ENCODE measurements around the gene TTN. TPM values are rescaled to one million over a fixed set of nuclear protein-coding genes. Genes with fewer than 3 reads are reported as not detected.

TTN gene
- total and polyA plus RNA-seq, 2 of the 8 experiments (the other 6 are each of a cell fraction or from before 2014, with no cell fraction given) = 0.30 to 9.7 TPM

DNA sequence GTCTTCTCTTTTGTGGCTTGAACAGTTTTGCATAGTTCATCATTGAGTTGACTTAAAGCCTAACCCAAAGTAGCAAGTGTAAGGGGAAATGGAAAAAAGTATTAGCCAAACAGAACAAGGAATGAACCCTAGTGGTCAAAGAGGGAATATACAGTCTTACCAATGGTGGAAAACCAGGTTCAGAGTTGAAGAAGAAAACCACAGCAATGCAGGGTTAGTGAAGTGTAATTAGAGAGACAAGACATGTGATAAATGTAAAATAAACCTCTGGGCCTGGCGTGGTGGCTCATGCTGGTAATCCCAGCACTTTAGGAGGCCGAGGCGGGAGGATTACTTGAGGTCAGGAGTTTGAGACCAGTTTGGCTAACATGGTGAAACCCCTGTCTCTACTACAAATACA lies 2.4 kb downstream of the TTN start:
- Histone ChIP-seq H3K27ac (ENCODE audit: low read depth, low read length) (no peak overlapping the region), H2AFZ (ENCODE audit: low read length) (no peak overlapping the region), H3K56ac (replicated peaks; ENCODE audit: insufficient read length, low read depth, low read length) (no peak overlapping the region), H2BK20ac (ENCODE audit: low read length) (no peak overlapping the region), H3K79me2 (ENCODE audit: control insufficient read depth in 1 of 2, insufficient read depth in 2 of 2, low read length in 2 of 2) (no peaks in the 10 kb centered on the region), H2BK15ac (ENCODE audit: low read length) (no peak overlapping the region), H3K9ac (replicated peaks in 1 of 4; ENCODE audit: extremely low read depth in 1 of 4, low read depth in 3 of 4, low read length in 3 of 4) (no peak overlapping the region), H4K91ac (replicated peaks; ENCODE audit: insufficient read length, low read length) (no peak overlapping the region), H3K4ac (replicated peaks; ENCODE audit: insufficient read length, low read depth, low read length) (no peak overlapping the region), H2BK5ac (ENCODE audit: low read depth, low read length) (no peak overlapping the region), H3K23ac (ENCODE audit: insufficient read length) (no peak overlapping the region), H3K79me1 (ENCODE audit: low read depth, low read length) (no peaks in the 10 kb centered on the region), H3K27me3 (replicated peaks in 1 of 4; ENCODE audit: control insufficient read depth in 3 of 4, extremely low read depth in 1 of 4, insufficient read depth in 3 of 4, low read length in 3 of 4) (no peaks in the 10 kb centered on the region), H3K36me3 (ENCODE audit: control insufficient read depth in 2 of 4, insufficient read depth in 4 of 4, low read length in 3 of 4) (no peaks in the 10 kb centered on the region), H3K23me2 (ENCODE audit: low read depth, low read length) (no peaks in the 10 kb centered on the region), H4K8ac (ENCODE audit: extremely low read depth, insufficient read depth, low read length) (no peak overlapping the region), H3K4me3 (ENCODE audit: extremely low read depth in 1 of 4, insufficient read depth in 2 of 4, low read depth in 3 of 4, low read length in 4 of 4) (no peak overlapping the region), H3K4me2 (ENCODE audit: insufficient read depth in 1 of 2, low read depth in 2 of 2, low read length in 2 of 2) (no peak overlapping the region), H3K4me1 (replicated peaks in 1 of 4; ENCODE audit: control insufficient read depth in 3 of 4, insufficient read depth in 4 of 4, low read length in 3 of 4) (no peaks in the 10 kb centered on the region), H3K18ac (ENCODE audit: extremely low read depth, low read length) (no peak overlapping the region), H4K5ac (ENCODE audit: insufficient read length, low read depth, low read length) (no peak overlapping the region), H2BK12ac (ENCODE audit: low read depth, low read length) (no peak overlapping the region), H3K14ac (ENCODE audit: insufficient read length) (no peak overlapping the region), H4K20me1 (replicated peaks in 1 of 2; ENCODE audit: control insufficient read depth in 1 of 2, insufficient read depth in 2 of 2, low read length in 2 of 2) (no peaks in the 10 kb centered on the region), H2BK120ac (replicated peaks; ENCODE audit: low read depth, low read length) (no peak overlapping the region), H3K9me3 (ENCODE audit: insufficient read depth in 2 of 2, low read depth in 1 of 2, low read length in 1 of 2) (no peaks in the 10 kb centered on the region), H2AK5ac (ENCODE audit: low read depth, low read length) (no peak overlapping the region)
- ChIA-PET POLR2A (ENCODE audit: partially characterized antibody) (interaction anchor here (0.6 kb wide), 1 partner anchor 576 kb away, joined by 3 read pairs; no protein-coding TSS in a partner anchor), CTCF (ENCODE audit: partially characterized antibody) (interaction anchor here (0.6 to 3.8 kb wide), 35 partner anchors 9 to 935 kb away, joined by 3 to 20 read pairs (median 3); no protein-coding TSS in a partner anchor)
- WGBS, 2 experiments (ENCODE audit: extremely low coverage in 1 of 2, insufficient coverage in 1 of 2, insufficient read length in 1 of 2, insufficient replicate concordance in 2 of 2, low coverage in 1 of 2, low lambda C conversion rate in 2 of 2, missing lambda C conversion rate in 1 of 2) = 65% methylated on average over 3 of the region's 3 CpGs; no CpG with 5 or more reads in 1 of the 2 experiments
- DNase-seq (ENCODE audit: low read depth in 1 of 2, low spot score in 2 of 2) (no peak), FAIRE-seq (peak; percentile 68)
- TF ChIP-seq, protein P1, sequence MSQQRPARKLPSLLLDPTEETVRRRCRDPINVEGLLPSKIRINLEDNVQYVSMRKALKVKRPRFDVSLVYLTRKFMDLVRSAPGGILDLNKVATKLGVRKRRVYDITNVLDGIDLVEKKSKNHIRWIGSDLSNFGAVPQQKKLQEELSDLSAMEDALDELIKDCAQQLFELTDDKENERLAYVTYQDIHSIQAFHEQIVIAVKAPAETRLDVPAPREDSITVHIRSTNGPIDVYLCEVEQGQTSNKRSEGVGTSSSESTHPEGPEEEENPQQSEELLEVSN (IDR thresholded peaks at IDR 0.05) = no peak
- no peak for TF ChIP-seq TEAD4 (IDR thresholded peaks at IDR 0.05; ENCODE audit: low read depth, low read length)
- no peak for TF ChIP-seq NANOG (IDR thresholded peaks at IDR 0.05; ENCODE audit: insufficient read depth, low read depth, low read length, poor library complexity, severe bottlenecking)
- TF ChIP-seq, protein P2, sequence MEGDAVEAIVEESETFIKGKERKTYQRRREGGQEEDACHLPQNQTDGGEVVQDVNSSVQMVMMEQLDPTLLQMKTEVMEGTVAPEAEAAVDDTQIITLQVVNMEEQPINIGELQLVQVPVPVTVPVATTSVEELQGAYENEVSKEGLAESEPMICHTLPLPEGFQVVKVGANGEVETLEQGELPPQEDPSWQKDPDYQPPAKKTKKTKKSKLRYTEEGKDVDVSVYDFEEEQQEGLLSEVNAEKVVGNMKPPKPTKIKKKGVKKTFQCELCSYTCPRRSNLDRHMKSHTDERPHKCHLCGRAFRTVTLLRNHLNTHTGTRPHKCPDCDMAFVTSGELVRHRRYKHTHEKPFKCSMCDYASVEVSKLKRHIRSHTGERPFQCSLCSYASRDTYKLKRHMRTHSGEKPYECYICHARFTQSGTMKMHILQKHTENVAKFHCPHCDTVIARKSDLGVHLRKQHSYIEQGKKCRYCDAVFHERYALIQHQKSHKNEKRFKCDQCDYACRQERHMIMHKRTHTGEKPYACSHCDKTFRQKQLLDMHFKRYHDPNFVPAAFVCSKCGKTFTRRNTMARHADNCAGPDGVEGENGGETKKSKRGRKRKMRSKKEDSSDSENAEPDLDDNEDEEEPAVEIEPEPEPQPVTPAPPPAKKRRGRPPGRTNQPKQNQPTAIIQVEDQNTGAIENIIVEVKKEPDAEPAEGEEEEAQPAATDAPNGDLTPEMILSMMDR (IDR thresholded peaks at IDR 0.05; ENCODE audit: control extremely low read depth in 1 of 3, insufficient read depth in 1 of 3, low read depth in 1 of 3, low read length in 3 of 3) = peak in 2 of 3 experiments; percentile 18 to 78; a peak in 2 of 4 replicates
- TF ChIP-seq TCF12 (IDR thresholded peaks at IDR 0.05; ENCODE audit: low read depth, low read length) = no peak

Data from H1 (cell line).